H1 (cell line): ENCODE data around the gene TBC1D22A. TPM values are rescaled to one million over a fixed set of nuclear protein-coding genes. Genes with fewer than 3 reads are reported as not detected.

Experiments
- CTCF ChIA-PET: fragments of 300-600 bp; sonication (Branson Sonifier 250); formaldehyde crosslinking; loops from one replicate; lab custom pipeline; 2021; ENCODE audit not compliant: partially characterized antibody; lab: Charles Lee
- POLR2A ChIA-PET: fragments of 300-600 bp; sonication (Branson Sonifier 250); formaldehyde crosslinking; loops from one replicate; lab custom pipeline; 2021; ENCODE audit warnings: inconsistent platforms; ENCODE audit not compliant: partially characterized antibody; lab: Charles Lee
- DNase-seq, 2 experiments: peaks; one replicate each; pipeline versions ENCODE4 v3.0.0 to v3.0.0-alpha.2; 2010 to 2022; ENCODE audit warnings: low spot score in 2 of 2, low read depth in 1 of 2, mixed read lengths in 1 of 2
- FAIRE-seq: peaks from 2 replicates; lab custom pipeline; 2011; peaks lifted over from hg19 to GRCh38; lab: Jason Lieb, UNC
- H2AFZ ChIP-seq: 2 replicates; pipeline ENCODE4 v1.8.1; 2012; ENCODE audit warnings: low read length, inconsistent platforms
- H2AK5ac ChIP-seq: 2 replicates; pipeline ENCODE4 v1.6.1; 2013; ENCODE audit warnings: low read depth, low read length
- H2BK120ac ChIP-seq: replicated peaks from 2 replicates; pipeline ENCODE3; 2013; ENCODE audit warnings: low read depth, low read length, inconsistent platforms
- H2BK12ac ChIP-seq: 2 replicates; pipeline ENCODE4 v1.6.1; 2013; ENCODE audit warnings: low read depth, low read length
- H2BK15ac ChIP-seq: 2 replicates; pipeline ENCODE4 v1.6.1; 2013; ENCODE audit warnings: low read length
- H2BK20ac ChIP-seq: 2 replicates; pipeline ENCODE4 v1.6.1; 2013; ENCODE audit warnings: low read length
- H2BK5ac ChIP-seq: 2 replicates; pipeline ENCODE4 v1.6.1; 2013; ENCODE audit warnings: low read depth, low read length
- H3K14ac ChIP-seq: 2 replicates; pipeline ENCODE4 v1.6.1; 2013; ENCODE audit warnings: inconsistent platforms; ENCODE audit not compliant: insufficient read length
- H3K18ac ChIP-seq: 2 replicates; pipeline ENCODE4 v1.6.1; 2013; ENCODE audit warnings: low read length; ENCODE audit errors: extremely low read depth
- H3K23ac ChIP-seq: 2 replicates; pipeline ENCODE4 v1.6.1; 2013; ENCODE audit warnings: inconsistent platforms; ENCODE audit not compliant: insufficient read length
- H3K23me2 ChIP-seq: 2 replicates; pipeline ENCODE4 v1.6.1; 2013; ENCODE audit warnings: low read depth, low read length
- H3K27ac ChIP-seq: 2 replicates; pipeline ENCODE4 v1.6.1; 2011; ENCODE audit warnings: low read depth, low read length, inconsistent platforms
- H3K27me3 ChIP-seq, 4 experiments: replicated peaks in 1 of 4; 1 replicate in 1 of 4; 2 replicates in 3 of 4; pipeline versions ENCODE4 v1.6.1 to v1.8.1; 2011 to 2013; ENCODE audit warnings: low read length in 3 of 4, mild to moderate bottlenecking in 3 of 4, inconsistent platforms in 2 of 4, mixed read lengths in 2 of 4, moderate library complexity in 1 of 4; ENCODE audit not compliant: control insufficient read depth in 3 of 4, insufficient read depth in 3 of 4; ENCODE audit errors: extremely low read depth in 1 of 4
- H3K36me3 ChIP-seq, 4 experiments: 2 replicates each; pipeline versions ENCODE4 v1.6.1 to v1.8.1; 2011 to 2013; ENCODE audit warnings: mild to moderate bottlenecking in 4 of 4, low read length in 3 of 4, moderate library complexity in 2 of 4, control low read depth in 1 of 4, inconsistent platforms in 1 of 4; ENCODE audit not compliant: insufficient read depth in 4 of 4, control insufficient read depth in 2 of 4
- H3K4ac ChIP-seq: replicated peaks from 2 replicates; pipeline ENCODE3; 2013; ENCODE audit warnings: low read length, low read depth, mixed read lengths, inconsistent platforms; ENCODE audit not compliant: insufficient read length
- H3K4me1 ChIP-seq, 4 experiments: replicated peaks in 1 of 4; 1 replicate in 1 of 4; 2 replicates in 3 of 4; pipeline versions ENCODE4 v1.6.1 to v1.8.1; 2011 to 2013; ENCODE audit warnings: low read length in 3 of 4, inconsistent platforms in 2 of 4, mixed read lengths in 1 of 4; ENCODE audit not compliant: insufficient read depth in 4 of 4, control insufficient read depth in 3 of 4
- H3K4me2 ChIP-seq, 2 experiments: 2 replicates each; pipeline versions ENCODE4 v1.6.1 to v1.8.1; 2011 to 2013; ENCODE audit warnings: low read depth in 2 of 2, low read length in 2 of 2, control low read depth in 1 of 2, inconsistent platforms in 1 of 2, mild to moderate bottlenecking in 1 of 2; ENCODE audit not compliant: insufficient read depth in 1 of 2
- H3K4me3 ChIP-seq, 4 experiments: fragments of 200-600, 300-600 bp in 1 of 4; sonication (generic), shearing (Covaris generic), sonication (Bioruptor Twin) in 1 of 4; 2 replicates each; pipeline versions ENCODE4 v1.5.1 to v1.8.1; 2011 to 2016; ENCODE audit warnings: low read length in 4 of 4, low read depth in 3 of 4, control low read depth in 2 of 4, inconsistent platforms in 2 of 4, mild to moderate bottlenecking in 2 of 4, mixed read lengths in 1 of 4, moderate library complexity in 1 of 4; ENCODE audit not compliant: insufficient read depth in 2 of 4; ENCODE audit errors: extremely low read depth in 1 of 4
- H3K56ac ChIP-seq: replicated peaks from 2 replicates; pipeline ENCODE3; 2013; ENCODE audit warnings: low read depth, mild to moderate bottlenecking, mixed read lengths, low read length, inconsistent platforms; ENCODE audit not compliant: insufficient read length
- H3K79me1 ChIP-seq: 2 replicates; pipeline ENCODE4 v1.6.1; 2013; ENCODE audit warnings: low read depth, low read length, control low read depth
- H3K79me2 ChIP-seq, 2 experiments: 2 replicates each; pipeline versions ENCODE4 v1.6.1 to v1.8.1; 2012 to 2013; ENCODE audit warnings: low read length in 2 of 2, mild to moderate bottlenecking in 2 of 2, inconsistent platforms in 1 of 2; ENCODE audit not compliant: insufficient read depth in 2 of 2, control insufficient read depth in 1 of 2
- H3K9ac ChIP-seq, 4 experiments: replicated peaks in 1 of 4; 1 replicate in 1 of 4; 2 replicates in 3 of 4; pipeline versions ENCODE4 v1.6.1 to v1.8.1; 2011 to 2013; ENCODE audit warnings: low read depth in 3 of 4, low read length in 3 of 4, control low read depth in 2 of 4, mild to moderate bottlenecking in 2 of 4, moderate library complexity in 2 of 4, inconsistent platforms in 1 of 4; ENCODE audit errors: extremely low read depth in 1 of 4
- H3K9me3 ChIP-seq, 2 experiments: 2 replicates each; pipeline versions ENCODE4 v1.6.1 to v1.8.1; 2012 to 2013; ENCODE audit warnings: mild to moderate bottlenecking in 2 of 2, moderate library complexity in 2 of 2, control low read depth in 1 of 2, inconsistent platforms in 1 of 2, low read depth in 1 of 2, low read length in 1 of 2, mixed read lengths in 1 of 2; ENCODE audit not compliant: insufficient read depth in 2 of 2
- H4K20me1 ChIP-seq, 2 experiments: replicated peaks in 1 of 2; 2 replicates each; pipeline versions ENCODE3 to v1.8.1; 2011 to 2013; ENCODE audit warnings: inconsistent platforms in 2 of 2, low read length in 2 of 2, mild to moderate bottlenecking in 1 of 2; ENCODE audit not compliant: insufficient read depth in 2 of 2, control insufficient read depth in 1 of 2
- H4K5ac ChIP-seq: 2 replicates; pipeline ENCODE4 v1.6.1; 2013; ENCODE audit warnings: low read length, low read depth, mixed read lengths, inconsistent platforms; ENCODE audit not compliant: insufficient read length
- H4K8ac ChIP-seq: 2 replicates; pipeline ENCODE4 v1.8.0; 2013; ENCODE audit warnings: mild to moderate bottlenecking, moderate library complexity, low read length, inconsistent platforms; ENCODE audit not compliant: insufficient read depth; ENCODE audit errors: extremely low read depth
- H4K91ac ChIP-seq: replicated peaks from 2 replicates; pipeline ENCODE3; 2013; ENCODE audit warnings: low read length, mixed read lengths, inconsistent platforms; ENCODE audit not compliant: insufficient read length
- EGR1 ChIP-seq: IDR thresholded peaks from 2 replicates; pipeline ENCODE4 v1.6.1; 2011; ENCODE audit warnings: low read depth, low read length, borderline replicate concordance
- EP300 ChIP-seq, 2 experiments: IDR thresholded peaks; 1 replicate in 1 of 2; 2 replicates in 1 of 2; pipeline ENCODE4 v1.6.1; 2011 to 2012; ENCODE audit warnings: low read depth in 2 of 2, low read length in 2 of 2, mild to moderate bottlenecking in 2 of 2, borderline replicate concordance in 1 of 2, inconsistent platforms in 1 of 2, moderate library complexity in 1 of 2
- HDAC6 ChIP-seq: IDR thresholded peaks from one replicate; pipeline ENCODE4 v1.7.1; 2012; ENCODE audit warnings: low read depth, mild to moderate bottlenecking, inconsistent platforms, low read length, moderate library complexity
- KDM1A ChIP-seq: fragments of 200-600, 300-600 bp; sonication (generic); IDR thresholded peaks from 2 replicates; pipeline ENCODE4 v1.7.1; 2016; ENCODE audit warnings: mild to moderate bottlenecking, low read length, borderline replicate concordance
- KDM4A ChIP-seq: IDR thresholded peaks from one replicate; pipeline ENCODE4 v1.7.1; 2012; ENCODE audit warnings: low read depth, mild to moderate bottlenecking, moderate library complexity, low read length, inconsistent platforms; ENCODE audit not compliant: severe bottlenecking
- RFX5 ChIP-seq: IDR thresholded peaks from 2 replicates; pipeline ENCODE4 v1.6.1; 2011; ENCODE audit warnings: low read depth, low read length, improper control_type of control experiment, borderline replicate concordance
- SIRT6 ChIP-seq: IDR thresholded peaks from one replicate; pipeline ENCODE4 v1.7.1; 2012; ENCODE audit warnings: low read length, inconsistent platforms
- SIX5 ChIP-seq: IDR thresholded peaks from 2 replicates; pipeline ENCODE4 v1.6.1; 2011; ENCODE audit warnings: mild to moderate bottlenecking, low read depth, low read length
- SP1 ChIP-seq: IDR thresholded peaks from 2 replicates; pipeline ENCODE4 v1.6.1; 2011; ENCODE audit warnings: low read depth, low read length
- SP2 ChIP-seq: IDR thresholded peaks from 2 replicates; pipeline ENCODE4 v1.6.1; 2012; ENCODE audit warnings: mild to moderate bottlenecking, low read length, inconsistent platforms
- SUZ12 ChIP-seq: fragments of 200-600 bp; sonication (generic); IDR thresholded peaks from 2 replicates; pipeline ENCODE4 v1.6.1; 2012; ENCODE audit warnings: mild to moderate bottlenecking, inconsistent platforms, low read length, moderate library complexity, mixed read lengths
- TAF1 ChIP-seq: IDR thresholded peaks from 2 replicates; pipeline ENCODE4 v1.6.1; 2011; ENCODE audit warnings: mild to moderate bottlenecking, low read depth, low read length
- TAF7 ChIP-seq: optimal IDR thresholded peaks from 2 replicates; pipeline ENCODE3; 2011; ENCODE audit warnings: low read depth, mild to moderate bottlenecking, inconsistent platforms, low read length, moderate library complexity, borderline replicate concordance
- ZNF274 ChIP-seq: IDR thresholded peaks from 2 replicates; pipeline ENCODE4 v1.7.0; 2012; ENCODE audit warnings: low read length, borderline replicate concordance; ENCODE audit errors: extremely low read depth
- WGBS, 2 experiments: shearing (Covaris generic) in 1 of 2; methylation state at CpG; one replicate each; pipeline versions ENCODE4 v1.1.6 to v1.1.7; 2013 to 2015; ENCODE audit warnings: low lambda C conversion rate in 2 of 2, mixed read lengths in 2 of 2, inconsistent platforms in 1 of 2, low coverage in 1 of 2, missing lambda C conversion rate in 1 of 2; ENCODE audit not compliant: insufficient replicate concordance in 2 of 2, insufficient coverage in 1 of 2, insufficient read length in 1 of 2; ENCODE audit errors: extremely low coverage in 1 of 2, missing lambda C conversion rate in 1 of 2; 5-methylcytosine and 5-hydroxymethylcytosine counted together
- polyA plus RNA-seq, 7 experiments: library from polyadenylated mRNA; depleted of rRNA in 3 of 7; stranded (reverse) in 5 of 7; unstranded in 2 of 7; fragments of >200 nt in 5 of 7; fragments of 200-250 nt in 2 of 7; gene quantifications; 1 replicate in 5 of 7; 2 replicates in 1 of 7; 4 replicates in 1 of 7; pipeline versions ENCODE4 v1.2.1 to v1.2.3, GENCODE V29; 2011 to 2013; ENCODE audit warnings: missing spikeins in 2 of 7, mixed read lengths in 2 of 7
- total RNA-seq: library from RNA; stranded (reverse); fragmentation: NEBNext Ultra II Directional; extraction: Animal tissue kit (Norgen Biotek cat#: 25700); gene quantifications from 2 replicates; pipeline ENCODE4 v1.2.1, GENCODE V29; 2021
- TF ChIP-seq, protein P1 (sequence below): IDR thresholded peaks from 2 replicates; pipeline ENCODE4 v1.6.1; 2012; ENCODE audit warnings: inconsistent platforms

Gene TBC1D22A
- total and polyA plus RNA-seq, 2 of the 8 experiments (the other 6 are each of a cell fraction or from before 2014, with no cell fraction given): 11.9 to 18.4 TPM

DNA sequence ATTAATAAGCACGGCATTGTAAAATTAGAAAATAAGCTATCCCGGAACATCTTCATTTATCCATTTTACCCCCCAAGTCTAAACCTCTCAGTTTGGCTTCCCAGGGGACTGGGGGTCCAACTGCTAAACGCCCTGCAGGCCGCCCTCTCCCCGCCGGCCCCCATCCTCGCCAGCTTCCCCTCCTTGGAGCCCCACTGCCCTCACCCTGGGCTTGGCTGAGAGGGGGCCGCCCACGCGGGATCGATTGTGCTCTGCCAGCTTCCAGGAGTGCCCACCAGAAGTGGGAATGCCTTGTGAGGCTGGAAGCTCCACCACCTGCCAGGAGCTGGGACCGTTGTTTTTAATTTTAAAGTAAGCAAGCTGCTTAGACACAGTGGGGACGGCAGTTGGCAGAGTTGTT lies 353.5 kb downstream of the TBC1D22A start:
- no peak overlapping the region for H3K18ac ChIP-seq
- no peaks in the 10 kb centered on the region for H3K27me3 ChIP-seq
- no peak overlapping the region for H2BK120ac ChIP-seq
- 0 out of 2 replicates have a peak, but pooled peaks cover 2% of the 10 kb centered on the region for H3K23me2 ChIP-seq
- H3K4me3 ChIP-seq: no peak overlapping the region
- ChIA-PET POLR2A (no interaction called here), CTCF (interaction anchor here (0.6 to 1.6 kb wide), 3 partner anchors 9 to 604 kb away, joined by 3 to 7 read pairs (median 3); no protein-coding TSS in a partner anchor)
- 94% methylated on average over 13 of the region's 13 CpGs; no CpG with 5 or more reads in 1 of the 2 experiments for WGBS, 2 experiments
- H3K4me1 ChIP-seq: no peaks in the 10 kb centered on the region
- H3K79me2 ChIP-seq: no peaks in the 10 kb centered on the region
- no peaks in the 10 kb centered on the region; the same call in 1 of the 2 replicates for H3K79me1 ChIP-seq
- no peak overlapping the region for H2BK5ac ChIP-seq
- H4K91ac ChIP-seq: no peak overlapping the region
- no peak overlapping the region for H3K4me2 ChIP-seq
- no peak overlapping the region for H2BK15ac ChIP-seq
- H2BK20ac ChIP-seq: no peak overlapping the region
- H4K5ac ChIP-seq: no peak overlapping the region
- no peak overlapping the region for H3K27ac ChIP-seq
- no peak overlapping the region for H3K9ac ChIP-seq
- no peak overlapping the region for H3K23ac ChIP-seq
- H2AFZ ChIP-seq: no peak overlapping the region
- no peak overlapping the region for H3K14ac ChIP-seq
- H3K4ac ChIP-seq: no peak overlapping the region
- no peak overlapping the region for H4K8ac ChIP-seq
- no peak overlapping the region for H3K56ac ChIP-seq
- no peaks in the 10 kb centered on the region for H4K20me1 ChIP-seq
- no peak overlapping the region for H2AK5ac ChIP-seq
- no peaks in the 10 kb centered on the region for H3K36me3 ChIP-seq
- H3K9me3 ChIP-seq: no peaks in the 10 kb centered on the region
- no peak for FAIRE-seq
- no peak overlapping the region for H2BK12ac ChIP-seq
- no peak for DNase-seq
- TF ChIP-seq, protein P1, sequence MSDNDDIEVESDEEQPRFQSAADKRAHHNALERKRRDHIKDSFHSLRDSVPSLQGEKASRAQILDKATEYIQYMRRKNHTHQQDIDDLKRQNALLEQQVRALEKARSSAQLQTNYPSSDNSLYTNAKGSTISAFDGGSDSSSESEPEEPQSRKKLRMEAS: no peak
- no peak for TF ChIP-seq SP1
- no peak for TF ChIP-seq ZNF274
- TF ChIP-seq SIX5: no peak
- TF ChIP-seq SP2: no peak
- no peak for TF ChIP-seq TAF1
- no peak for TF ChIP-seq SUZ12
- TF ChIP-seq EP300 (IDR thresholded peaks at IDR 0.05; ENCODE audit: borderline replicate concordance in 1 of 2, low read depth in 2 of 2, low read length in 2 of 2): no peak
- no peak for TF ChIP-seq KDM1A
- no peak for TF ChIP-seq RFX5
- no peak for TF ChIP-seq TAF7
- no peak for TF ChIP-seq SIRT6
- TF ChIP-seq EGR1: no peak
- TF ChIP-seq HDAC6: no peak
- no peak for TF ChIP-seq KDM4A
